ENCODE results near the gene DHRS4. TPM values are rescaled to one million over a fixed set of nuclear protein-coding genes. Genes with fewer than 3 reads are reported as not detected.

Gene DHRS4
- total and polyA plus RNA-seq, 2 of the 13 experiments (the other 11 are each of a cell fraction or from before 2014, with no cell fraction given) = 23.9 to 45.1 TPM

DNA sequence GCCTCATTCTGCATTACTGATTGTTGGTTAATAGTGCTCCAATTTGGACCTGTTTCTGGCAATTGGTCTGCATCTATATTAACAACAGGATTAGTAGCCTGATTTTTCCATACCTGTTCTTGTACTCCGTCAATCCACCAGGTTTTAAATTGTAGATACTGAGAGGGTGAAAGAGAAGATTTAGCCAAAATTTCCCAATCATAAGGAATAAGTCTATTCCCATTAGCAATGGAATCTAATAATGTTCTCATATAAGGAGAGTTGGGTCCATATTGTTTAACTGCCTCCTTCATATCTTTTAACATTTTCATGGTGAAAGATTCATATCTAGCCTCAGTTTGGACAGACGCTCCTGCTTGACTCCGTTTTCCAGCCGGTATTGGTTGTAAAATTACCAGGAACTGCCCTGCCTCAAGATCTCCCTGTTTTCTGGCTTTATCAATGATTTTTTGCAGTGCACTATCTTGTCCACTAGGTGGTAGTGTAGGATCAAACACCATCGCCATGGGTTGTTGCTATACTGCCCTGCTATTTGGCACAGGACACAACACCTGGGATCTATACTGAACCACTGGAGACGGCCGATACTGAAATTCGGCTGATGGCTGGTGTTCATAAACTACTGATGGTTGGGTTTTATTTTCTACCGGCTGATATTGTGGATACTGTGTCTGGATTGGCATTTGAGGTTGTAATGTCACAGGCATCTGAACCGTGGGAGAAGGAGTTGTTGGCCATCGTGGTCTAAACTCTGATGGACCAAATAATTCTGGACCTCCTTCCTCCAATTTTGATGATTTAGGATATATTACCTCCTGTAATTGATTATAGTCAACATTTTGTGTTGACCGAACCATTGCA lies 60.3 kb downstream of the DHRS4 start (continued):
- TF ChIP-seq, protein P1, sequence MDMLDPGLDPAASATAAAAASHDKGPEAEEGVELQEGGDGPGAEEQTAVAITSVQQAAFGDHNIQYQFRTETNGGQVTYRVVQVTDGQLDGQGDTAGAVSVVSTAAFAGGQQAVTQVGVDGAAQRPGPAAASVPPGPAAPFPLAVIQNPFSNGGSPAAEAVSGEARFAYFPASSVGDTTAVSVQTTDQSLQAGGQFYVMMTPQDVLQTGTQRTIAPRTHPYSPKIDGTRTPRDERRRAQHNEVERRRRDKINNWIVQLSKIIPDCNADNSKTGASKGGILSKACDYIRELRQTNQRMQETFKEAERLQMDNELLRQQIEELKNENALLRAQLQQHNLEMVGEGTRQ (IDR thresholded peaks at IDR 0.05; ENCODE audit: low read depth, low read length) = no peak
- TF ChIP-seq, protein P1 (CRISPR knock-in tag; IDR thresholded peaks at IDR 0.05; ENCODE audit: borderline replicate concordance) = no peak
- TF ChIP-seq ZNF253 (CRISPR knock-in tag; IDR thresholded peaks at IDR 0.05; ENCODE audit: borderline replicate concordance) = no peak
- TF ChIP-seq, protein P2, sequence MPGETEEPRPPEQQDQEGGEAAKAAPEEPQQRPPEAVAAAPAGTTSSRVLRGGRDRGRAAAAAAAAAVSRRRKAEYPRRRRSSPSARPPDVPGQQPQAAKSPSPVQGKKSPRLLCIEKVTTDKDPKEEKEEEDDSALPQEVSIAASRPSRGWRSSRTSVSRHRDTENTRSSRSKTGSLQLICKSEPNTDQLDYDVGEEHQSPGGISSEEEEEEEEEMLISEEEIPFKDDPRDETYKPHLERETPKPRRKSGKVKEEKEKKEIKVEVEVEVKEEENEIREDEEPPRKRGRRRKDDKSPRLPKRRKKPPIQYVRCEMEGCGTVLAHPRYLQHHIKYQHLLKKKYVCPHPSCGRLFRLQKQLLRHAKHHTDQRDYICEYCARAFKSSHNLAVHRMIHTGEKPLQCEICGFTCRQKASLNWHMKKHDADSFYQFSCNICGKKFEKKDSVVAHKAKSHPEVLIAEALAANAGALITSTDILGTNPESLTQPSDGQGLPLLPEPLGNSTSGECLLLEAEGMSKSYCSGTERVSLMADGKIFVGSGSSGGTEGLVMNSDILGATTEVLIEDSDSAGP (CRISPR knock-in tag; IDR thresholded peaks at IDR 0.05; ENCODE audit: borderline replicate concordance) = no peak
- TF ChIP-seq, protein P3, sequence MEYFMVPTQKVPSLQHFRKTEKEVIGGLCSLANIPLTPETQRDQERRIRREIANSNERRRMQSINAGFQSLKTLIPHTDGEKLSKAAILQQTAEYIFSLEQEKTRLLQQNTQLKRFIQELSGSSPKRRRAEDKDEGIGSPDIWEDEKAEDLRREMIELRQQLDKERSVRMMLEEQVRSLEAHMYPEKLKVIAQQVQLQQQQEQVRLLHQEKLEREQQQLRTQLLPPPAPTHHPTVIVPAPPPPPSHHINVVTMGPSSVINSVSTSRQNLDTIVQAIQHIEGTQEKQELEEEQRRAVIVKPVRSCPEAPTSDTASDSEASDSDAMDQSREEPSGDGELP (IDR thresholded peaks at IDR 0.05; ENCODE audit: borderline replicate concordance, low read depth) = no peak
- TF ChIP-seq TARDBP (CRISPR knock-in tag; IDR thresholded peaks at IDR 0.05) = no peak; the same call in 1 of the 2 replicates
- TF ChIP-seq, protein P4, sequence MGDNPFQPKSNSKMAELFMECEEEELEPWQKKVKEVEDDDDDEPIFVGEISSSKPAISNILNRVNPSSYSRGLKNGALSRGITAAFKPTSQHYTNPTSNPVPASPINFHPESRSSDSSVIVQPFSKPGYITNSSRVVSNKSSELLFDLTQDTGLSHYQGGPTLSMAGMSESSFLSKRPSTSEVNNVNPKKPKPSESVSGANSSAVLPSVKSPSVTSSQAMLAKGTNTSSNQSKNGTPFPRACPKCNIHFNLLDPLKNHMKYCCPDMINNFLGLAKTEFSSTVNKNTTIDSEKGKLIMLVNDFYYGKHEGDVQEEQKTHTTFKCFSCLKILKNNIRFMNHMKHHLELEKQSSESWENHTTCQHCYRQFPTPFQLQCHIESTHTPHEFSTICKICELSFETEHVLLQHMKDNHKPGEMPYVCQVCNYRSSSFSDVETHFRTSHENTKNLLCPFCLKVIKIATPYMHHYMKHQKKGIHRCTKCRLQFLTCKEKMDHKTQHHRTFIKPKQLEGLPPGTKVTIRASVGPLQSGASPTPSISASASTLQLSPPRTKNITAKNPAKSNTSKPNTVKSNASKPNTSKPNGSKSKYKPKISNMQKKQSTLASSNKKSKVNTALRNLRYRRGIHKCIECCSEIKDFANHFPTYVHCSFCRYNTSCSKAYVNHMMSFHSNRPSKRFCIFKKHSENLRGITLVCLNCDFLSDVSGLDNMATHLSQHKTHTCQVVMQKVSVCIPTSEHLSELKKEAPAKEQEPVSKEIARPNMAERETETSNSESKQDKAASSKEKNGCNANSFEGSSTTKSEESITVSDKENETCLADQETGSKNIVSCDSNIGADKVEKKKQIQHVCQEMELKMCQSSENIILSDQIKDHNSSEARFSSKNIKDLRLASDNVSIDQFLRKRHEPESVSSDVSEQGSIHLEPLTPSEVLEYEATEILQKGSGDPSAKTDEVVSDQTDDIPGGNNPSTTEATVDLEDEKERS (CRISPR knock-in tag; IDR thresholded peaks at IDR 0.05) = no peak
- TF ChIP-seq SMC3 (IDR thresholded peaks at IDR 0.05; ENCODE audit: low read length) = peak; percentile 100
- TF ChIP-seq, protein P5, sequence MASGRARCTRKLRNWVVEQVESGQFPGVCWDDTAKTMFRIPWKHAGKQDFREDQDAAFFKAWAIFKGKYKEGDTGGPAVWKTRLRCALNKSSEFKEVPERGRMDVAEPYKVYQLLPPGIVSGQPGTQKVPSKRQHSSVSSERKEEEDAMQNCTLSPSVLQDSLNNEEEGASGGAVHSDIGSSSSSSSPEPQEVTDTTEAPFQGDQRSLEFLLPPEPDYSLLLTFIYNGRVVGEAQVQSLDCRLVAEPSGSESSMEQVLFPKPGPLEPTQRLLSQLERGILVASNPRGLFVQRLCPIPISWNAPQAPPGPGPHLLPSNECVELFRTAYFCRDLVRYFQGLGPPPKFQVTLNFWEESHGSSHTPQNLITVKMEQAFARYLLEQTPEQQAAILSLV (CRISPR knock-in tag; IDR thresholded peaks at IDR 0.05; ENCODE audit: borderline replicate concordance) = no peak
- TF ChIP-seq RBM22 (optimal IDR thresholded peaks at IDR 0.05; ENCODE audit: low read length) = no peak
- TF ChIP-seq, protein P6, sequence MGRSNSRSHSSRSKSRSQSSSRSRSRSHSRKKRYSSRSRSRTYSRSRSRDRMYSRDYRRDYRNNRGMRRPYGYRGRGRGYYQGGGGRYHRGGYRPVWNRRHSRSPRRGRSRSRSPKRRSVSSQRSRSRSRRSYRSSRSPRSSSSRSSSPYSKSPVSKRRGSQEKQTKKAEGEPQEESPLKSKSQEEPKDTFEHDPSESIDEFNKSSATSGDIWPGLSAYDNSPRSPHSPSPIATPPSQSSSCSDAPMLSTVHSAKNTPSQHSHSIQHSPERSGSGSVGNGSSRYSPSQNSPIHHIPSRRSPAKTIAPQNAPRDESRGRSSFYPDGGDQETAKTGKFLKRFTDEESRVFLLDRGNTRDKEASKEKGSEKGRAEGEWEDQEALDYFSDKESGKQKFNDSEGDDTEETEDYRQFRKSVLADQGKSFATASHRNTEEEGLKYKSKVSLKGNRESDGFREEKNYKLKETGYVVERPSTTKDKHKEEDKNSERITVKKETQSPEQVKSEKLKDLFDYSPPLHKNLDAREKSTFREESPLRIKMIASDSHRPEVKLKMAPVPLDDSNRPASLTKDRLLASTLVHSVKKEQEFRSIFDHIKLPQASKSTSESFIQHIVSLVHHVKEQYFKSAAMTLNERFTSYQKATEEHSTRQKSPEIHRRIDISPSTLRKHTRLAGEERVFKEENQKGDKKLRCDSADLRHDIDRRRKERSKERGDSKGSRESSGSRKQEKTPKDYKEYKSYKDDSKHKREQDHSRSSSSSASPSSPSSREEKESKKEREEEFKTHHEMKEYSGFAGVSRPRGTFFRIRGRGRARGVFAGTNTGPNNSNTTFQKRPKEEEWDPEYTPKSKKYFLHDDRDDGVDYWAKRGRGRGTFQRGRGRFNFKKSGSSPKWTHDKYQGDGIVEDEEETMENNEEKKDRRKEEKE (IDR thresholded peaks at IDR 0.05) = no peak
- TF ChIP-seq ZNF282 (IDR thresholded peaks at IDR 0.05; ENCODE audit: partially characterized antibody) = no peak
- peak; percentile 35; the same call in 1 of the 2 replicates for TF ChIP-seq ZFY (CRISPR knock-in tag; IDR thresholded peaks at IDR 0.05)
- peak; percentile 46; the same call in 1 of the 2 replicates for TF ChIP-seq SOX5 (CRISPR knock-in tag; IDR thresholded peaks at IDR 0.05; ENCODE audit: borderline replicate concordance)
- no peak for TF ChIP-seq ZNF274 (CRISPR knock-in tag; IDR thresholded peaks at IDR 0.05)
- TF ChIP-seq FOSL2 (CRISPR knock-in tag; IDR thresholded peaks at IDR 0.05) = peak; percentile 48
- peak; percentile 93 for TF ChIP-seq MIXL1 (CRISPR knock-in tag; IDR thresholded peaks at IDR 0.05)
